OCI-M1 (cell line): Measurements from ENCODE around the gene EXOC4.
"Not testable (repeated sequence)": the region's sequence is repeated elsewhere in the genome, so short reads cannot be mapped to it uniquely, and the experiment has no call there.

Experiments
- DNase-seq: peaks from one replicate; lab custom pipeline; 2025; lab: John Stamatoyannopoulos, UW

EXOC4 gene

GRCh38 chr7:133625046-133625445 is 372.2 kb downstream of the EXOC4 start:
- DNase-seq: peak; percentile 2

DNA sequence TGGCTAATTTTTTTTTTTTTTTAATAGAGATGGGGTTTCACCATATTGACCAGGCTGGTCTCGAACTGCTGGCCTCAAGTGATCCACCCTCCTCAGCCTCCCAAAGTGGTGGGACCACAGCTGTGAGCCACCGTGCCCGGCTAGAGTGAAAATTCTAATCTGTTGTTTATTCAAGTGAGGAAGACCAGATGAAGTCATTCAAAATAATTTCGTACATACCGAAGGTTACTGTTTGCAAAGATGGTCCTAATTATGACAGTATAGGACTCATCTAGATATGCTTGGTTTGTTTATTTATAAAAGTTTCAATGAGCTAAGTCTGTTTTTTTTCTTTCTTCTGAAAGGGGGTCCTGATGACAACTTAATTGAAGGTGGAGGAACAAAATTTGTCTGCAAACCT is 376.8 kb downstream of the EXOC4 start:
- no peak for DNase-seq

- DNase-seq: no peak
These were observed 380.2 kb downstream of the EXOC4 start for GRCh38 chr7:133633055-133633454.

- DNase-seq: no peak
These were observed 382.7 kb downstream of the EXOC4 start for GRCh38 chr7:133635541-133635940.

- DNase-seq: no peak
These were observed 386.0 kb downstream of the EXOC4 start for GRCh38 chr7:133638857-133639256.

GRCh38 chr7:133641436-133641835 is 388.6 kb downstream of the EXOC4 start:
- no peak for DNase-seq

- no peak for DNase-seq
These were observed 390.0 kb downstream of the EXOC4 start for GRCh38 chr7:133642907-133643306.

- not testable (repeated sequence) for DNase-seq
These were observed 390.8 kb downstream of the EXOC4 start for GRCh38 chr7:133643652-133644051.

DNA sequence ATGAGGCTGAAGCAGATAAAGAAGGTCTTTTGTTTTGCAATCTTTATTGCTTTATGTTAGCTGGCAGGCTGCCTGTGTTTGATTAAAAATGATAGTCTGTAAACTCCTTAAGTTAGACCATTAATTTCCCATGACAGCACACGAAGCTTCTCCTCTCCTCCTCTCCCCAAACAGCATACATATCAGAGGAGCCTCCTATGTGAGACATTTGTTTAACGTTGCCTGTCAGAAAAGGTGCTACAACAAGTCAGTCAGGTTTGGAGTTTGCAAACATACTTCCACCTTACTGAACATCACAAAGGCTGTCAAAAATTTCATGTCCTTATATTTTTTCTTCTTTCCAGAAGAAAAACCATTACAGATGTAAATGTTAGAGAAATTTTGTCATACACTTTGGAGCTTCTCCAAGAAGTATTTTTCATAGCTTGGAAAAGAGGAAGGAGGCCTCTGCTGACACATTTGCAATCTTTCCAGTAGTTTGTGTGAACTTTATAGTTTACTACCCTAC is 393.1 kb downstream of the EXOC4 start:
- DNase-seq: peak; percentile 18

GRCh38 chr7:133646472-133647315 is 393.8 kb downstream of the EXOC4 start:
- DNase-seq: no peak

DNA sequence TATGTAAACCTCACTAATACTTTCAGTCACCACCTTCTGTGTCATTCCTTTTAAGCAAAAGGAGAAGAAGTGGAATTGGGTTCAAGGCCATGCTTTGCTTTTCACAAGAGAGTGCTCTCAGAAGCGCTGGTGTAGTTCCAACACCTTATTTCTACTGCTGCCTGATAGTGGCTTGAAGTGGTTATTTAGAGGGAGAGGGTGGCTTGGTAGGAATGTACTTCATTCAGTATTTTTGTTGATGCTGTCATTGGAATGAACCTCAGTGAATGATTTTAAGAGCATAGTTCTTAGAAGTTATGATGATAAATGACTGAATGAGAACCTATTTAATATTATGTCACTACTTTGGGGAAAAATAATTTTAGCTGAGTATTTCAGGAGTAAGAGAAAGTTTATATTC is 396.7 kb downstream of the EXOC4 start:
- DNase-seq: no peak

DNA sequence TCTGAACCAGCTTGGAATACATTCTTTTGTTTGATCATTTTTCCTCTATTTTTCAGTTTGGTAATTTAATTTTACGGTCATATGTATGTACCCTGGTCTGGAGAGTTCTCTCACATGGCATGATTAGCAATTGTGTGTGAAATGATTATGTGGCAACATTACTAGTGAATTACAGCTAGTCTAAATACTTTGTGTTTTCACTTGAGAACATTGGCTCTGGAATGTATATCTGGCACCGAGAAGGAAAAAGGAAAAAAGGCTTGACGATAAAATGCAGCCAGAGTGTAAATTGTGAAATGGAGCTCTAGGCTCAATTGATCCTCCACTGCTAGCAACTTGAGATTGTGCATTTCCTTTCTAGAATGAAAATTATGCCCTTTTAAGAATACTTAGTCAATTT is 397.2 kb downstream of the EXOC4 start:
- DNase-seq: no peak

DNA sequence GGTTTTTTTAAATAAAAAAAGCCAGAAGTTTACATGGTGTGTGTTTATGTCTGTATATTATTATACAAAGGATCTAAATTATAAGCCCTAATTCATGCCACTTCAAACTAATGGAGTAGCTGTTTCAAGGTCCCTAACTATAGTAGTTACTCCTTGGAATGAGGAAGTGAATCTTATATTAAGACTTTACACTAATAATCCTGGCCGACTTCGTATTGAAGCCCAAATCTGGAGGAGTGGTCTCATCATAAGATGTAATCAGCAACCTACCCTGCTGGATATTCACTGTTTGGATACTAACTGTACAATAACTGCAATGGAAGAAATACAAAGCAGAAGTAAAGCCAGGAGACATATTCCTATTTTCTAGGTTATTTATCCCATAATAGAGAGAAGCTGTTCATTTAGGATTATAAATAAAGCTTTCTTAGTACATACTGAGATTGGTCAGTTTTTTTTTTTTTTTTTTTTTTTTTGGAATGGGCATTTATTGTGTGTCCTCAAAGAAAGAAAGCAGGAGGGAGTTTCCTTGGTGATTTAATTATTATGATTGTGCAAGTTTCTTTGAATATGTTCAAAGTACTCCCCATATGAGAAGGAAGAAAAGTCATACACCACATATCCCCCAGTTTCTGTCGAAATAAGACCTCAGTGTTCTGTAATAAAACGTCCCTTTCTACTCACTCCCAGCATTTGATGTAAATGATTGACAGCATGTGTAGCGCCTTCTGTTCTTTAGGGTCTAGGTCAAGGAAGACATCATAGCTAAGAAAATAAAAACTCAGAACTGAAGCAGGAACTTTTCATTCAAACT is 397.8 kb downstream of the EXOC4 start:
- no peak for DNase-seq

GRCh38 chr7:133652547-133652946 is 399.7 kb downstream of the EXOC4 start:
- DNase-seq: no peak

- no peak for DNase-seq
These were observed 401.7 kb downstream of the EXOC4 start for GRCh38 chr7:133654547-133654946.

DNA sequence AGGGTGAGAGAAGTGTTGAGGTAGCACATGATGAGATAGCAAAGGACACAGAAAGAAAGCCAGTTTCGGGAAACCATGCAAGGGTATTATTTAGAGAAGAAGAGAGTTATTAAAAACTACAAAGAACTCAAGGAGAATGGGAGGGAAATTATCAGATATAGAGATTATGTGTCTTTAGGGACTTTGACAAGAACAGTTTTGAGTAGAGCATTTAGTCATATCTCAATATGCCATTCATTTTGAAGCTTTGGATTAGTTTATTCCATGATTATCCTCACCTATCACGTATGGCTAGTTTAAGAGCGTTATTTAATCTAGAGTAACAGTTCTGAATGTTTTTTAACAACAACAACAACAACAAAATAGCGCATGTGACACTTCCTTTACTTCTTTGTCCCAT is 409.4 kb downstream of the EXOC4 start:
- DNase-seq: no peak

- peak; percentile 33 for DNase-seq
These were observed 410.0 kb downstream of the EXOC4 start for GRCh38 chr7:133662830-133663229.

- DNase-seq: no peak
These were observed 411.6 kb downstream of the EXOC4 start for GRCh38 chr7:133664528-133664927.

DNA sequence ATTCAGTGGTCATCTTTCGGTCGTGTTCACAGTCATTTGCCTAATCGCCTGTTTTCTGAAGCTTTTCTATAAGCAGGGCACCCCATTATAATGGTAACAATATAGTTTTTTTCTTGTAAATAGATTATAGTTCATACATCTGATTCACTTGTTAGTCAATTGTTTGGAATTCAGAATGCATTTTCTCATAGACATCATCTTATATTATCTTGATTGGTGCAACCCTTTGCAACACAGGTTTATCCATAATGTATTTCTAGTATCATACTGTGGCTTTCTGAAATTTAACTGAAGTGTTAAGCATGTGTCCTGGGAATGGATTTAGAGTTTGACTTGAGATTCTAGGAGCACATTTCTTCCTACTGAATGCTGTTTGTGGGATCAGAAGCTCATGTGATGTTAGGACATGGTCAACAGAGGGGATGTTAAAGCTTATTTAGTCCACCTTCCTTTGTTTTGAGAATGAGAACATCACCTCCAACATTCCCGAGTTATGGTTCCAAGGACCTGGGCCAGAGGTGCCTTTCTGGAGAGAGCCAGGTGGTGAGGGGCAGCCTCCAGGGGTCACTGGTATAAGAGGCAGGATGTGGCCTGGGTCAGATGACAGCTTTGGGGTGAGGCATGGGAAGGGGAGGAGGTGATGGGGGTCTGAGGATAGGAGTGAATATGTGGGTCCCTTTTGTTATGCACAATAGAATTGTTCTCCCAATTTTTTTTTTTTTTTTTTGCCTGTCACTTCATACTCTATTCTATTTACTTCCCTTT is 415.6 kb downstream of the EXOC4 start:
- no peak for DNase-seq

- DNase-seq: no peak
These were observed 416.2 kb downstream of the EXOC4 start for GRCh38 chr7:133669061-133669455.

GRCh38 chr7:133670250-133670649 is 417.4 kb downstream of the EXOC4 start:
- no peak for DNase-seq

DNA sequence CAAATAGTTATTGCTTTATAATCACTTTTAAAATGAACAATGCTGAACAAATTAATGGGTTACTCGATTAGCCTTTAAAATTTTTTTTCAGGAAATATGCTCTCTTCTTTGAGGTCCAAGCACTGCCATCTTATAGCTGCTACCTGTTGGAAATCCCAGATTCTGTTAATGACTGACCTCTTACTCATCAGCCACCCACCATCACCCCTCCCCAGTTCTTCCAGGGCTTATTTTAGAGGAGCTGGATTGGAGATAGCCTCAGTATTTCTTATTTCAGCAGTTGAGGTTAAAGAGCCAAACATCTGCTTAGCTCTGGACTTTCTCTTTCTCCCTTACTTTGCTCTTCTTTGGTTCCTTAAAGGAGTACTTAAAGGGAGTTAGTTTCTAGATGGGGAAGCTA is 420.0 kb downstream of the EXOC4 start:
- DNase-seq: no peak
